Endometrial microvascular endothelial cells (primary cell): Measurements from ENCODE around the gene KIF5B. TPM values are rescaled to one million over a fixed set of nuclear protein-coding genes. Genes with fewer than 3 reads are reported as not detected.
"Not testable (repeated sequence)": the region's sequence is repeated elsewhere in the genome, so short reads cannot be mapped to it uniquely, and the experiment has no call there.

Experiments
- in situ Hi-C: cut with HindIII; loops from 2 replicates; pipeline ENCODE4 v1.10.0; 2017; ENCODE audit warnings: low sequenced_read_pairs, low pct_unique_long_range_greater_than_20kb; ENCODE audit errors: inconsistent ontology term
- total RNA-seq: library from RNA; depleted of rRNA; stranded (reverse); fragments of >200 nt; gene quantifications from one replicate; pipeline ENCODE4 v1.2.3, GENCODE V29; 2015; ENCODE audit errors: inconsistent ontology term

The KIF5B gene
- 118 TPM for total RNA-seq

DNA sequence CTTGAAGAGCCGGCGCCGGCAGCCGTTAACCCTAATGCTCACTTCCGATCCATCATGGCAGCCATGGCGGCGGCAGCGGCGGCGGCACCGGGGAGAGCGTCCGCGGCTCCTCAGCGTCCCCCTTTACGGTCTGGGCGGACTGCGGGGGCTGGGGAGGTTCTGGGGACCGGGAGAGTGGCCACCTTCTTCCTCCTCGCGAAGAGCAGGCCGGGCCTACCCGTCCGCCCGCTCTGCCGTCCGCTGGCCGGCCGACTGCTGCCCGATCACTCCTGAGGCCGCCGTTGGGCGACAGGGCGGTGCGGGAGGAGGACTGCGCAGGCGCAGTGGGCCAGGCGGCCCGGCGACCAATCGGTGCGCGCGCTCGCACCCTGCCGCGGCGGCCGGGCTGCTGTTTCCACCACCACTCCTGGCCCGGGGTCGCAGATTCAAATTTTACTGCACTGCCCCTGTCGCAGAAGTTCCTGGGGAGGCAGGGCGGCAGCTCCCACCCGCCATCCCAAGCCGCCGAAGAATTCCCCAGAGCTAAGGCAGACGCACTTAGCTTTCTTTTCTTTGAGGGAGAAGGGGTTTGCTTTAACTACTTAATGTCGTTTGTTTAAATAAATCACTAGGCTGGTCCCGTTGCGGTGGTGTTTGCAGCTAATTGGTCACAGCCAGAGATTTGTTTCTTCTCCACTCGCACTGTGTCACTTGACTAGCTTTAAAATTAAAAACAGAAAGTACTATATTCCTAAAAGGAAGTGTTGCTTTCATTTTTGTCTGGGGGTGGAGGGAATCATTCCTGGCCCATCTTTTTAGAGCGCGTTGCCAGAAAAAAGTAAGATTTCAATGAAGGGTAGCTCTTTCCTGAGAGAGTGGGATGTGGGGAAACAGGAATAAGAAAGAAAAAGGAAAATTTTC lies at the start of gene KIF5B:
TSS of gene KIF5B (minus strand) at position 290 of the 900 bp plus-strand sequence. CDS start 452 bp downstream, outside the sequence.
- in situ Hi-C loops, result no loop called here

DNA sequence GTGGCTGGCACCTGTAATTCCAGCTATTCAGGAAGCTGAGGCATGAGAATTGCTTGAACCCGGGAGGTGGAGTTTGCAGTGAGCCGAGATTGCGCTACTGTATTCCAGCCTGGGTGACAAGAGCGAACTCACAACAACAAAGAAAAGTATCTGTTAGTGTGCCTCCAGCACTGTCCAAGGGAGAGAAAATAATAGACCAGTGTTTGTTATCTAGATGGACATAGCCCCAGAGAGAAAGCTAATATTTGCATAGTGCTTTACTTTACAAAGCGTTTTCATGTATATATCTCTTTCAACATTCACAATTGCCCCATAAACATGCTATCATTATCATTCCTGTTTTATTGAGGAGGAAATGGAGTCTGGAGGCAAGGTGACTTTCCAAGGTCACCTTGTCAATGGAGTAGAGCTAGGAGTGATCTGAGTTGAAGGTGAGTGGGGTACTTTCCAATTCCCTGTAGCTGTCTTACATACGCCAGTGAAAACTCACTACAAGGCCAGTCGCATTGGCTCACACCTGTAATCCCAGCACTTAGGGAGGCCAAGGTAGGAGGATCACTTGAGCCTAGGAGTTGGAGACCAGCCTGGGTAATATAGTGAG lies 49.7 kb upstream of the KIF5B start:
- in situ Hi-C loops, result no loop called here

- in situ Hi-C loops, result no loop called here
These were observed 48.6 kb upstream of the KIF5B start for GRCh38 chr10:32104622-32105509.

DNA sequence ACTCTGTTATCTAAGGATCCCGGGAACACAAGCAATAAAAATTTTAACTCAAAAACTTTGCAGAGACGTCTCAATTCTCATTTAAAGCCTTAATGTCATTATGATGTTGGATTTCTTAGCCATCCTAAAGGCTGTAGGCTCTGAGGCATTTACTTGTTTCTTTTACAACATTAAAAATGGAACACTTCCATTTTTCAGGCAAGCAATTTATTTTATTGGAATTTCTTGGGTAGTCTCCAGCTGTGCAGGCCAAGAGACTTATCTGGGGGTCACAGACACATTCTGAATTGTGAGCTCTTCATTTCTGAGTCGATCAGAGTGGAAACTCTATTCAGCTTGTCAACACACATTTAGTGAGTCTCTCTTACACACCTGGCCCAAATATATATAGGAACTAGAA lies 48.0 kb upstream of the KIF5B start:
- in situ Hi-C loops, result no loop called here

DNA sequence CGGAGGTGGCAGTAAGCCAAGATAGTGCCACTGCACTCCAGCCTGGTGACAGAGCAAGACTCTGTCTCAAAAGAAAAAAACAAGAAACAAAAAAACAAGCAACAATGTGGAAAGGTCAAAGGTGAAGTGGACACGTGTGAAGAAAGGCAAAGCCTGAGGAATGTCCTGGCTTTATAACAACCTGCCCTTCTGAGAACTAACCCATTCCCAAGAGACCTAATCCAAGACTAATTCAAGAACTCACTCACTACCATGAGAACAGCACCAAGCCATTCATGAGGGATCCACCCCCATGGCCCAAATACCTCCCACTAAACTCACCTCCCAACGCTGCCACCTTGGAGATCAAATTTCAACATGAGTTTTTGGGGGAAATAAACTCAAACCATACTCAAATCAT lies 47.5 kb upstream of the KIF5B start:
- in situ Hi-C loops, result no loop called here

- in situ Hi-C loops, result not testable (repeated sequence)
These were observed 42.5 kb upstream of the KIF5B start for GRCh38 chr10:32098566-32099259.

- in situ Hi-C loops, result no loop called here
These were observed 39.0 kb upstream of the KIF5B start for GRCh38 chr10:32095116-32095733.

GRCh38 chr10:32093650-32094049 lies 37.4 kb upstream of the KIF5B start:
- in situ Hi-C loops, result no loop called here

DNA sequence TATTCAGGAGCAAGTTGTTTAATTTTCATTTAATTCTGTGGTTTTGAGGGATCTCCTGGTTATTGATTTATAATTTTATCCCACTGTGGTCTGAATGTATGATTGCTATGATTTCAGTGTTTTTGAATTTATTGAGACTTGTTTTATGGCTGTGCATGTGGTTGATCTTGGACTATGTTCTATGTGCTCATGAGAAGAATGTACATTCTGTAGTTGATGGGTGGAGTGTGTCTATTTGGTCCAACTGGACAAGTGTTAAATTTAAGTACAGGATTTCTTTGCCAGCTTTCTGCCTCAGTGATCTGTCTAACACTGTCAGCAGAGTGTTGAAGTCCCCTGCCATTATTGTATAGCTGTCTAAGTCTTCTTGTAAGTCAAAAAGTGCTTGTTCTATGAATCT lies 34.8 kb upstream of the KIF5B start:
- in situ Hi-C loops, result no loop called here

GRCh38 chr10:32084185-32084851 lies 28.1 kb upstream of the KIF5B start:
- in situ Hi-C loops, result no loop called here

- in situ Hi-C loops, result no loop called here
These were observed 21.8 kb upstream of the KIF5B start for GRCh38 chr10:32077896-32078485.

- in situ Hi-C loops, result no loop called here
These were observed 17.4 kb upstream of the KIF5B start for GRCh38 chr10:32073659-32074058.

DNA sequence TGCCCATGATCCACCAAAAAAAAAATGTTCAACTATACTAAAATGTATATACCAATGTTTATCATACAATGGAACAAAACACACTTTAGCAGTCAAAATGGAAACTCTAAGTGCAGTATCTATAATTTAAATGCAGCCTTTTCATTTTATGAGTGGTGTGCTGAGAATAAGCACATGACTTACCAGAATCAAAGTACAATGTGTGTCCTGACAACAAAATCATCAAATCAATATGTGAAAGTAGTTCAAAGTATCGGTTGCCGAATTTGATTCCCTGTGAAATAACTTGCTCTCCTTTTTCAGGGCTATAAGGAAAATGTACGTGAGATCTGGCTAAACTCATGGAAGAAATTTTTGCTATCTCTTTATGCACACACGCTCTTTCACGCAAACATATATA lies 16.9 kb upstream of the KIF5B start:
- in situ Hi-C loops, result no loop called here

DNA sequence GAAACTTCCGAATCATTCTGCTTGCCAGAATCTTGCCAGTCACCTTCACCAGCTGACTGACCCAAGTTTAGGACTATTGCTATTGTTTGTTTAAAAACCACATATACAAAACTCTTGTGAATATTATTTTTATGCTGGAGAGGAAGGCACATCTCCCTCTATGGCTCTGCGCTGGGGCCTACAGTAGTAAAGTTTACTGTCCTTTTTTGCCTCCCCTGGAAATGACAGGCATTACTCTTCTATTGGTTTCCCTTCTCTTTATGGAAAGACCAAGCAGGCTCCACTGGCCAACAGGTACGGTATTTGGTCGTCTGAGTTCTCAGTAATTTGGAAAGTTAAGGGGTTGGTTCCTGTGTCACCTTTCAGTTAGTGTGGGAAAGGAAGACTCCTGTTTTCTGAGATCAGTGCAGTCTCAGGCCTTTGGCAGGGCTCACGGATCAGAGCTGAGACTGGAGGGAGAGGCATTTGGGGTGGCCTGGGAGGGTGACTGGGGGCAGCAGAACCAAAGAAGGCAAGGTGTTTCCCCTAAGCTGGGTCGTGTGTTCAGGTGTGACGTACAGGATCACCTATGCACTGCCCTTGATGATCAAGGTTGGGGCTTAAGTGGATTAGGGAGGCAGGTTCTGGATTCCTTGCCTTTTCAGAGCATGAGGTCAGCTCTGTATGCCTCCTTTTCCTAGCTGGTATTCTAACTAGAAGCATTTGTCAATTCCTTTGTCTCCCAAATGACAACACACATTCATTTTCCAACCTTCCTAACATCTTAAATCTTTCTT lies 16.0 kb upstream of the KIF5B start:
- in situ Hi-C loops, result no loop called here

DNA sequence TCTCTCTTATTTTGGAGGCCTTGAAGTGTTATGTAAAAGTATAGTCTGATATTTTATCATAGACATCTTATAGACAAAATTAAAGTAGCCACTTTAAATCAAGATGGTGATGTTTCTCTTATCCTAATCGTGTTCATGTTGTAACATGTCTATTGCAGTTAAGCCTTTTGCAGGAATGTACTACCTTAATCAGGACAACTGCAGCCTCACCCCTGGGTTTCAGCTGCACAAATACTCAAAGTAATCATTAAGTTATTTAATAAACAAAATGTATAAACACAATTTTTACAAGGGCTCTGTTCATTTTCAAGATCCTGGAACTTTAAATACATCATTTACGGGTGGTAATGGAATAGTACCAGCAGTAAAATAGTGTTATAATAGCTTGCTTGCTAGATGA lies 14.4 kb upstream of the KIF5B start:
- in situ Hi-C loops, result no loop called here

DNA sequence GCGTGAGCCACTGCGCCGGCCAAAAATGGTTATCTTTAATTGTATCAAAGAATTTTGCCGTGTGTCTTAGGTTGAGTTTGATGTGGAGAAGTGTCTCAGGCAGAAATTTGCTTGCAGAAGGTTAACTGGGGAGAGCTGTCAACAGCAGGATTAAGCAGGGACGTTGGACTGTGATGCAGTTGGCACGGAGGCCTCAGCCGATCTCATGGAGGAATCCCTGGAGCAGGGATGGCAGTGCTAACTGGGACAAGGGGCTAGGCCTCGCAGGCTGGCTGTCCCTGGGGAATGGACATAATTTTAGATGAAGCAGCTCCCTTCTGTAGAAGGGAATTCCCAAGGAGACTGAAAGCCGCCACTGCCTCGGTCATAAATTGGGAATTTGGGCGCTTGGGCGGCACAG lies 12.3 kb upstream of the KIF5B start:
- in situ Hi-C loops, result no loop called here

GRCh38 chr10:32067931-32068330 lies 11.7 kb upstream of the KIF5B start:
- in situ Hi-C loops, result not testable (repeated sequence)
